GM12801 (cell line): Measurements from ENCODE around the gene PDP2.

Source experiments
- TF ChIP-seq, protein P1 (sequence below): IDR thresholded peaks from one replicate; pipeline ENCODE4 v1.5.1; 2011; ENCODE audit warnings: control low read depth; ENCODE audit not compliant: insufficient read length; ENCODE audit errors: extremely low read depth

The PDP2 gene

DNA sequence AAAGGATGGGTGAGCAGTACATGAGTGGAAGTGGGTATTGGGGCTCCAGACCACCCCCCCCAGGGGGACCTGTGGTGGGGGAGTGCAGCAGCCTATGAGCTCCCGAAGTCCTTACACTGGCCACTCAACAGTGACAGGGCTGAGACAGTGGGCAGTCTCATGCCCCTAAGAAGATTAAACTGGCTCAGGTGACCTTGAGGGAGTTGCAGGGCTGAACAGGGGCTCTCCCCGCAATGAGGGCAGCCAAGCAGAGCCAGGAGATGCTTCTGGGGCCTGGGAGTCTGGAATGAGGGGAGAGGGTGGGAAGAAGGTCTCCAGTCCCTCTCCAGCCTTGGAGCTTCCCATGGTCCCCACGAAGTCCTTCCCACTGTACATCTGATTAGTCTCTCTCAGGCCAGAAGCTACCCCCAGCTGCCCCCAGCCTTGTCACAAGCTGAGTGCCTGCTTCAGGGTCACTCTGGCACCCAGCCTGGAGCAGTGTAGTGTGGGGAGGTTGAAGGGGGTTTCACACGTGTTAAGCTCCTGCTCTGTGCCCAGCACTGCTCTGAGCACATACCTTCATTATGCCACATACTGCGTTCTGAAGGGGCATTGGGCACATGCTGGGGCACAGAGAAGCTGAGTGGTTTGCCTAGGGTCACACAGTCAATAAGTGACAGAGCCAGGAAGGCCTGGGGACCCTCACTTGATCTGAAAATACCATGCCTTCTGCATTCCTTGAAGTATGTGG, 39.4 kb downstream of the PDP2 start:
- TF ChIP-seq, protein P1, sequence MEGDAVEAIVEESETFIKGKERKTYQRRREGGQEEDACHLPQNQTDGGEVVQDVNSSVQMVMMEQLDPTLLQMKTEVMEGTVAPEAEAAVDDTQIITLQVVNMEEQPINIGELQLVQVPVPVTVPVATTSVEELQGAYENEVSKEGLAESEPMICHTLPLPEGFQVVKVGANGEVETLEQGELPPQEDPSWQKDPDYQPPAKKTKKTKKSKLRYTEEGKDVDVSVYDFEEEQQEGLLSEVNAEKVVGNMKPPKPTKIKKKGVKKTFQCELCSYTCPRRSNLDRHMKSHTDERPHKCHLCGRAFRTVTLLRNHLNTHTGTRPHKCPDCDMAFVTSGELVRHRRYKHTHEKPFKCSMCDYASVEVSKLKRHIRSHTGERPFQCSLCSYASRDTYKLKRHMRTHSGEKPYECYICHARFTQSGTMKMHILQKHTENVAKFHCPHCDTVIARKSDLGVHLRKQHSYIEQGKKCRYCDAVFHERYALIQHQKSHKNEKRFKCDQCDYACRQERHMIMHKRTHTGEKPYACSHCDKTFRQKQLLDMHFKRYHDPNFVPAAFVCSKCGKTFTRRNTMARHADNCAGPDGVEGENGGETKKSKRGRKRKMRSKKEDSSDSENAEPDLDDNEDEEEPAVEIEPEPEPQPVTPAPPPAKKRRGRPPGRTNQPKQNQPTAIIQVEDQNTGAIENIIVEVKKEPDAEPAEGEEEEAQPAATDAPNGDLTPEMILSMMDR = no peak

DNA sequence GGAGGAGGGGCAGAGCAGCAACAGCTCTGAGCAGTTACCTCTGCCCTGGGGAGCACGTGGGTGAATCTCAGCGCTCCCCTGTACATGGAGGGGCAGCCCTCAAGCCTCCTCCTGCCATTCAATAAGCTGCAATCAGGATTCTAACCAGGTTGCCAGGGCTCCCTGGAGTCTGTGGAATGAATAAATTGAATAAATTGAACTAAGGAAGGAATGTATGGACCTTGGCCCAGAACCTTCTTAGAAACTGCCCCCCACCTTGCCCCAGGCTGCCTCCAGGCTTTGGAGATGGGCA, 39.9 kb downstream of the PDP2 start:
- TF ChIP-seq, protein P1 = no peak

DNA sequence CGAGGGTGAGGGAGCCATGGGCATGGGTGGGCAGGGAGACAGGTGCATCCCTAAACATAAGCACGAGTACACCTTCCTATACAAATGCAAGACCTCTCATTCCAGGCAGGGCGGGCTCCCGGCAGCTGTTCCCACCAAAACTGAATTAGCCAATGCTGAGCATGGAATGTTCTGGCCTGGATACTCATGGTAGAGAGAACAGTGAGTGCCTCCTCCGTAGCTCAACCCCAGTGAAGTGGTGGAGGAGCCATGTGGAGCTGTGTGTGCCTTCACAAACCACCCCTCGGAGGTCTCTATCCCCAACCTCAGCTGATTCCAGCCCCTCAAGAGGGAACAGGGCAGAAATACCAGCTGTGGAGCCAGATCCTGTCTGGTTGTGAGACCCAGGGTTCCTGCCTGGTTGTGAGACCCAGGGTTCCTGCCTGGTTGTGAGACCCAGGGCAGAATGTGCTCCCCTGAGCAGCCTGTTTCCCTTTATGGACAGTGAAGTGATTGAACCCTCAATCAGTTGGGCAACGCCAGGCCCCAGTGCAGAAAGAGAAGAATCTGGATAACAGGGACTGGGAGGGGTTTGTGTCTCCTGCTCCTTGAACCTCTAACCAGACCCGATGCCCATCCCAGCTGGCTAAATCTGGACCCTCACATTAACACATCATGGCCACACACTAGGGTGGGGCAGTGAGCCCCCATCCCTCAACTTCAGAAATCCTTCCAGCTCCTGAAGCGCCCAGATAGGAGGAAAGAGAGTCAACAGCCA, 40.8 kb downstream of the PDP2 start:
- TF ChIP-seq, protein P1 = no peak

DNA sequence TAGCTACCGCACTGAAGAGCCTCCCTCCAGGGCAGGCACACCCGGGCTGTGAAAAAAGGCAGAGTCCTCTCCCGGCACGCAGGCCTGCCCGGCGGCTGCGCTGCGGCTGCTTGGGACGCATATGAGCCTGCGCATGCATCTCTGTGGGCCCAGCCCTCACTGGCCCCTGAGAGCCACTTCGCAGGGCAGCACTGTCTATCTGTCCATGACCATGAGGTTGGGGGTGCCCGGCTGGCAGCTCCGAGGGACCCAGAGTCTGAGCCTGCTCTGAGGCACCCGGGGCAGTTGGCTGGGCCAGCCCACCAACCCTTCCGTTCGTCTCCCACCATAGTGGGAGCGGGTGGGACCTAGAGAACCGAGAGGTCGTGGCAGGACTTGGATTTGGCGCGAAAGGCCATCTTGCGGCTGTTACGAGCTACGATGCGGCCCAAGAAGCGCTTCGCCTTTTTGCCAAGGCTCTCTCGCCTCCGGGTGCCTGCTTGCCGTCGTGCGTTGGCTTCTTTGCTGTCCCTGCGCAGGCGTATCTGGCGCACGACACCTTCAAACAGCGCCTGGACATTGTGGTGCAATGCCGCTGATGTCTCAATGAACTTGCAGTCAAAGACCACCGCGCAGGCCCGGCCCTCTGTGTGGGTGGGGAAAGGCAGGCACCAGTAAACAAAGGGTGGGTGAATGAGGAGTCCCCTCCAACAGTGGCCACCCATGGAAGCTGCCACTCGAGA, 41.6 kb downstream of the PDP2 start:
- TF ChIP-seq, protein P1 = no peak

DNA sequence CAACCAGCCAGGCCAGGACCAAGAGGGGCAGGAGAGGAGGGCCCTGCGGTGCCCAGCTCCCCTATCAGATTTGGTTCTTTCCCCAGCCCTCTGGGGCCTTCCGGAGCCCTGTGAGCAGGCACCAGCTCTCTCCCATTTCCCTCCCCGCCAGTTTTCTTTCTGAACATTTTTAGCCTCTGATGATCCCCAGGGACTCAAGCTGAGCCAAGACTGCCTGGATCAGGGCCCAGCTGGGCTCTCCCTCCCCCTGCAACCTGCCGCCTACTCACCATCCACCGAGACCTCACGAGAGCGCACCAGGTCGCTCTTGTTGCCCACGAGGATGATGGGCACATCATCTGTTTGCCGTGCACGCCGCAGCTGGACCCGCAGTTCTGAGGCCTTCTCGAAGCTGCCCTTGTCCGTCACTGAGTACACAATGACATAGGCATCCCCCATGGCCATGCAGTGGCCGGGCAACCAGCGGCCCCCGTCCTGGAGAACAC, 43.0 kb downstream of the PDP2 start:
- TF ChIP-seq, protein P1 = no peak

DNA sequence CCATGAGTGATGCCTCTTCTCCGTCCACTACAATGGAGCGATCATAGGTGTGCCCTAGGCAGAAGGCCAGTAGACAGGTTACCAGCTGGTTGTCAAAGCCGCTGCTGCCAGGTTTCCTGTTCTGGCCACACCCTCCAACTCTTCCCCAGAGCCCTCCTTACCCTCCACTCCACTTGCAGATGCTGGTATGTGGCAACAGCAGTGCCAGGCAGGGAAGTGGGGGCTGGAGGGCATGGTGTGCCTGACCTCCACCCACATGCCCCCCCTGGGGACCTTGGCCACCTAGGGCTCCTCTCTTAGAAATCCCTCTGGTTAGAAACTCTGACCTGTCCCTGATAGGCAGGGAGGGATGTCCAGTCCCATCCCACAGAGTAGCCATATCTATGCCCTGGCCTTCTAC, 43.6 kb downstream of the PDP2 start:
- TF ChIP-seq, protein P1 = no peak
